HepG2 (cell line): ENCODE data around the gene SHF. TPM values are rescaled to one million over a fixed set of nuclear protein-coding genes. Genes with fewer than 3 reads are reported as not detected.

Source experiments
- ATAC-seq: fragments of 200-7000 bp; cut with Tn5 transposase; 3 replicates; pipeline ENCODE4 v1.9.1; 2020; ENCODE audit warnings: mild to moderate bottlenecking, moderate library complexity
- BruUV-seq: library from RNA; stranded (reverse); fragments of 400-500 nt; replicated peaks from 2 replicates; lab custom pipeline; 2021; lab: Mats Ljungman, UMichigan
- CTCF ChIA-PET: fragments of 300-600 bp; formaldehyde crosslinking; extraction: SDS; loops from one replicate; lab custom pipeline; 2021; ENCODE audit warnings: low total read pairs, inconsistent platforms, low intra/inter-chr PET ratio; lab: Yijun Ruan, JAX
- POLR2A ChIA-PET: fragments of 350-600 bp; sonication (Branson Sonifier 250); formaldehyde crosslinking; loops from one replicate; lab custom pipeline; 2020; ENCODE audit warnings: antibody characterized with exemption, inconsistent platforms; lab: Yijun Ruan, JAX
- DNase-seq: peaks from one replicate; pipeline ENCODE4 v3.0.0-alpha.2; 2015; ENCODE audit warnings: low spot score
- FAIRE-seq: peaks from 3 replicates; lab custom pipeline; 2011; peaks lifted over from hg19 to GRCh38; lab: Jason Lieb, UNC
- H2AFZ ChIP-seq: one replicate; pipeline ENCODE4 v1.6.1; 2011; ENCODE audit warnings: low read length, inconsistent platforms
- H3K27ac ChIP-seq: fragments of 300-600 bp; 3 replicates; pipeline ENCODE4 v1.8.0; 2011; ENCODE audit warnings: mixed run types, mild to moderate bottlenecking, mixed read lengths, low read length, inconsistent platforms; ENCODE audit not compliant: insufficient read depth; ENCODE audit errors: extremely low read length
- H3K27me3 ChIP-seq, 2 experiments: fragments of 200-600 bp in 1 of 2; 2 replicates in 1 of 2; 3 replicates in 1 of 2; pipeline versions ENCODE4 v1.6.0 to v1.8.0; 2011; ENCODE audit warnings: low read length in 2 of 2, mild to moderate bottlenecking in 2 of 2, moderate library complexity in 2 of 2, inconsistent platforms in 1 of 2; ENCODE audit not compliant: insufficient read depth in 2 of 2, control insufficient read depth in 1 of 2
- H3K36me3 ChIP-seq, 2 experiments: fragments of 200-600 bp in 1 of 2; replicated peaks in 1 of 2; 2 replicates in 1 of 2; 3 replicates in 1 of 2; pipeline versions ENCODE4 v1.5.1 to v1.8.0; 2011; ENCODE audit warnings: low read length in 2 of 2, inconsistent platforms in 1 of 2; ENCODE audit not compliant: insufficient read depth in 2 of 2, control insufficient read depth in 1 of 2
- H3K4me1 ChIP-seq: 2 replicates; pipeline ENCODE4 v1.5.1; 2012; ENCODE audit warnings: low read length, inconsistent platforms; ENCODE audit not compliant: insufficient read depth
- H3K4me2 ChIP-seq: 2 replicates; pipeline ENCODE4 v1.6.0; 2011; ENCODE audit warnings: low read depth, low read length, inconsistent platforms
- H3K4me3 ChIP-seq, 3 experiments: fragments of 200-600 bp in 1 of 3; sonication (generic), shearing (Covaris generic) in 1 of 3; replicated peaks in 1 of 3; 2 replicates each; pipeline ENCODE4 v1.5.1; 2011 to 2016; ENCODE audit warnings: low read length in 3 of 3, inconsistent platforms in 2 of 3, low read depth in 2 of 3, mild to moderate bottlenecking in 2 of 3, control low read depth in 1 of 3, mixed read lengths in 1 of 3; ENCODE audit not compliant: insufficient read depth in 1 of 3
- H3K79me2 ChIP-seq: one replicate; pipeline ENCODE4 v1.6.1; 2011; ENCODE audit warnings: low read length, inconsistent platforms; ENCODE audit not compliant: insufficient read depth
- H3K9ac ChIP-seq: 2 replicates; pipeline ENCODE4 v1.6.0; 2011; ENCODE audit warnings: mild to moderate bottlenecking, low read depth, low read length, inconsistent platforms; ENCODE audit not compliant: insufficient read depth
- H3K9me3 ChIP-seq: 2 replicates; pipeline ENCODE4 v1.5.1; 2012; ENCODE audit warnings: mild to moderate bottlenecking, low read length
- H4K20me1 ChIP-seq: 2 replicates; pipeline ENCODE4 v1.6.0; 2011; ENCODE audit warnings: inconsistent platforms, mild to moderate bottlenecking, low read length, moderate library complexity; ENCODE audit not compliant: insufficient read depth
- AGO1 ChIP-seq: fragments of 200-400 bp; formaldehyde crosslinking; IDR thresholded peaks from 2 replicates; pipeline ENCODE4 v1.6.1; 2017; ENCODE audit warnings: mild to moderate bottlenecking, low read depth, low read length, moderate library complexity; ENCODE audit not compliant: poor library complexity, severe bottlenecking
- AGO2 ChIP-seq: fragments of 200-400 bp; formaldehyde crosslinking; optimal IDR thresholded peaks from 2 replicates; pipeline ENCODE3; 2017; ENCODE audit warnings: mild to moderate bottlenecking, low read depth, low read length, moderate library complexity
- FOXJ3 ChIP-seq: sonication (generic); formaldehyde crosslinking; IDR thresholded peaks from 2 replicates; pipeline ENCODE4 v1.4.0; 2020; ENCODE audit warnings: missing genetic modification reagents, mild to moderate bottlenecking, borderline replicate concordance
- GATAD2A ChIP-seq: IDR thresholded peaks from 2 replicates; pipeline ENCODE4 v1.6.1; 2016
- HOXA5 ChIP-seq: sonication (generic); formaldehyde crosslinking; IDR thresholded peaks from 2 replicates; pipeline ENCODE4 v1.4.0; 2020; ENCODE audit warnings: missing genetic modification reagents
- JUN ChIP-seq: sonication (generic); formaldehyde crosslinking; IDR thresholded peaks from 2 replicates; pipeline ENCODE4 v1.4.0; 2020; ENCODE audit warnings: mild to moderate bottlenecking, missing genetic modification reagents
- MEIS1 ChIP-seq: sonication (generic); formaldehyde crosslinking; IDR thresholded peaks from 2 replicates; pipeline ENCODE4 v1.9.0; 2021; ENCODE audit warnings: mild to moderate bottlenecking, missing genetic modification reagents, moderate library complexity, borderline replicate concordance
- NFE2L2 ChIP-seq: fragments of 150-350 bp; IDR thresholded peaks from 2 replicates; pipeline ENCODE4 v1.6.1; 2014; ENCODE audit warnings: low read length
- POGZ ChIP-seq: sonication (generic); formaldehyde crosslinking; IDR thresholded peaks from 2 replicates; pipeline ENCODE4 v1.4.0; 2020; ENCODE audit warnings: mild to moderate bottlenecking, missing genetic modification reagents
- RBM22 ChIP-seq: fragments of 200-400 bp; formaldehyde crosslinking; optimal IDR thresholded peaks from 2 replicates; pipeline ENCODE3; 2017; ENCODE audit warnings: mild to moderate bottlenecking, low read length, moderate library complexity
- SMARCE1 ChIP-seq: fragments of 450-650 bp; IDR thresholded peaks from 2 replicates; pipeline ENCODE4 v1.6.1; 2017; ENCODE audit warnings: borderline replicate concordance
- SRSF9 ChIP-seq: fragments of 200-400 bp; formaldehyde crosslinking; IDR thresholded peaks from 2 replicates; pipeline ENCODE4 v1.6.1; 2018; ENCODE audit warnings: borderline replicate concordance, mild to moderate bottlenecking, low read depth, low read length; ENCODE audit not compliant: insufficient read depth, poor library complexity, severe bottlenecking
- XBP1 ChIP-seq: sonication (generic); formaldehyde crosslinking; IDR thresholded peaks from 2 replicates; pipeline ENCODE4 v1.5.0; 2020; ENCODE audit warnings: missing genetic modification reagents
- ZMYM2 ChIP-seq: sonication (generic); formaldehyde crosslinking; IDR thresholded peaks from 2 replicates; pipeline ENCODE4 v1.8.0; 2022; ENCODE audit warnings: mild to moderate bottlenecking, missing genetic modification reagents
- ZNF343 ChIP-seq: sonication (generic); formaldehyde crosslinking; IDR thresholded peaks from 2 replicates; pipeline ENCODE4 v1.4.0; 2020; ENCODE audit warnings: mild to moderate bottlenecking, missing genetic modification reagents
- ZNF432 ChIP-seq: sonication (generic); formaldehyde crosslinking; IDR thresholded peaks from 2 replicates; pipeline ENCODE4 v1.5.0; 2020; ENCODE audit warnings: missing genetic modification reagents, mild to moderate bottlenecking, borderline replicate concordance
- WGBS: methylation state at CpG from one replicate; pipeline ENCODE4 v1.1.6; 2017; ENCODE audit warnings: low lambda C conversion rate; 5-methylcytosine and 5-hydroxymethylcytosine counted together
- in situ Hi-C: cut with HindIII; loops from 2 replicates; pipeline ENCODE4 v1.10.0; 2017; ENCODE audit warnings: low pct_unique_long_range_greater_than_20kb; ENCODE audit not compliant: extremely low pct_ligation_motif_present
- intact Hi-C: fragments of 100-400 bp; cut with micrococcal nuclease; formaldehyde crosslinking; loops from one replicate; pipeline ENCODE4 v1.10.0; 2022; ENCODE audit not compliant: unreplicated experiment
- polyA plus RNA-seq, 8 experiments: library from polyadenylated mRNA; depleted of rRNA in 3 of 8; stranded (reverse) in 7 of 8; unstranded in 1 of 8; fragments of >200 nt; fragmentation: Illumina TruSeq in 4 of 8; extraction: Trizol in 4 of 8; gene quantifications; 2 replicates each; pipeline versions ENCODE4 v1.2.1 to v1.2.3, GENCODE V29; 2011 to 2016; ENCODE audit warnings: low read depth in 4 of 8, missing spikeins in 1 of 8, mixed read lengths in 1 of 8; ENCODE audit not compliant: insufficient read depth in 1 of 8
- total RNA-seq, 5 experiments: library from RNA; depleted of rRNA; stranded (reverse); fragments of >200 nt; fragmentation: Illumina TruSeq; extraction: Trizol; gene quantifications; 2 replicates each; pipeline ENCODE4 v1.2.3, GENCODE V29; 2016; ENCODE audit warnings: low read depth in 1 of 5
- TF ChIP-seq, protein P1 (sequence below): sonication (generic); formaldehyde crosslinking; IDR thresholded peaks from 2 replicates; pipeline ENCODE4 v1.8.1; 2023; ENCODE audit warnings: mild to moderate bottlenecking, missing genetic modification reagents, borderline replicate concordance
- TF ChIP-seq, protein P2 (sequence below): sonication (generic); formaldehyde crosslinking; IDR thresholded peaks from 2 replicates; pipeline ENCODE4 v1.4.0; 2020; ENCODE audit warnings: missing genetic modification reagents

Gene SHF
- total and polyA plus RNA-seq, 2 of the 13 experiments (the other 11 are each of a cell fraction or from before 2014, with no cell fraction given) = 20.9 to 25.5 TPM

DNA sequence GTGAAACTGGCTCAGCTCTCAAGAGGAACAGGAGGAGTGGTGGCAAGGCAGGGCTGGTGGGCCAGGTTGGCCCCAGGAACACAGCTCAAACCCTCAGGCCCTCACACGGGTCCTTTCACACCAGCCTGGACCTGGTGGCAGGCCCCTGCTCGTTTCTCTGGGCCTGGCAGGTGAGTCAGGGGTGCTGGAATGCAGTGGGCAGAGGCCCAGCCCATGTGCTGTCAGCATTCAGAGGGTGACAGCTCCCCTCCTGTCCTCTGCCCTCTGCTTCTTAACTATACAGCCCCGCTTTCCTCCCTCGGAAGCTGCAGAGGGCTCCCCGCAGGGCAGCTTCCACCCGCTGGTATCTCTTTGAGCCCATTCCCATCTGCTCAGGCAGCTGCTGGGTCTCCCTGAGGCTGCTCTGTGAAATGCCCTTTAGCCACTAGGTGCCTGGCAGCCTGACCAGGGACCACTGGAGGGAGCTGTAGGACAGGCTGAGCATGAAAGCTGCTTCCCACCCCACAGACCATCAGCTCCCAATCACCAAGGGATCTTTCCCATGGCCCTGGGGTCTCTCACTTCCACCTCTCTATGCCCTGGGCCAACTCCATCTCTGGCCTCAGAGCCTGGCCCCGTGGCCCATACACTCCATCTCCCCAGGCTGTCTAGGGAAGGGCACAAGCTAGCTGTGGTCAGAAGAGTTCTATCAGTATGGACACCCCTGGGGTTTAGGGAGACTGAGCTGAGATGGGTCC lies 24.8 kb downstream of the SHF start (continued):
- TF ChIP-seq ZNF432 (CRISPR knock-in tag) = no peak
- no peak for TF ChIP-seq ZMYM2 (CRISPR knock-in tag)
- no peak for TF ChIP-seq SRSF9
- TF ChIP-seq, protein P1, sequence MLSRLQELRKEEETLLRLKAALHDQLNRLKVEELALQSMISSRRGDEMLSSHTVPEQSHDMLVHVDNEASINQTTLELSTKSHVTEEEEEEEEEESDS (CRISPR knock-in tag) = no peak
- no peak for TF ChIP-seq NFE2L2
- no peak for TF ChIP-seq MEIS1 (CRISPR knock-in tag)
- peak; percentile 24; the same call in 1 of the 2 replicates for TF ChIP-seq GATAD2A

DNA sequence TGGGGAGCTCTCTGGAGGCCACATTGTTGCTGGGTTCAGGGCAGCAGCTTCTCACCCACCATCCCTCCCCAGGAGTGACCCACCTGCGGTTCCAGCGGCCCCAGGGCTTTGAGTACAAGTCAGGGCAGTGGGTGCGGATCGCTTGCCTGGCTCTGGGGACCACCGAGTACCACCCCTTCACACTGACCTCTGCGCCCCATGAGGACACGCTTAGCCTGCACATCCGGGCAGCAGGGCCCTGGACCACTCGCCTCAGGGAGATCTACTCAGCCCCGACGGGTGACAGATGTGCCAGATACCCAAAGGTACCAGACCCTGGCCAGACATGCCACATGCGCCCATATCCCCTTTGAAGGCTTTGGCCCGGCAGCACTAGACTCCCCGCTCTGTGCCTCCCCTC lies 26.1 kb downstream of the SHF start:
- Histone ChIP-seq H3K4me3 (no peak overlapping the region), H3K4me1 (peaks cover 41% of the 10 kb centered on the region), H3K9me3 (no peaks in the 10 kb centered on the region), H3K4me2 (no peak overlapping the region), H4K20me1 (no peaks in the 10 kb centered on the region), H3K79me2 (no peaks in the 10 kb centered on the region), H3K36me3 (no peaks in the 10 kb centered on the region)
- DNase-seq (no peak), FAIRE-seq (no peak)
- intact Hi-C loops = loop anchor here (2.0 to 5.0 kb wide), 3 partner anchors 39 to 296 kb away; a partner anchor contains a TSS
- POLR2A ChIA-PET = no interaction called here
- in situ Hi-C loops = loop anchor here (5.0 kb wide), 2 partner anchors 101 to 241 kb away; a partner anchor contains a TSS
- TF ChIP-seq ZNF343 (CRISPR knock-in tag) = no peak
- TF ChIP-seq, protein P2, sequence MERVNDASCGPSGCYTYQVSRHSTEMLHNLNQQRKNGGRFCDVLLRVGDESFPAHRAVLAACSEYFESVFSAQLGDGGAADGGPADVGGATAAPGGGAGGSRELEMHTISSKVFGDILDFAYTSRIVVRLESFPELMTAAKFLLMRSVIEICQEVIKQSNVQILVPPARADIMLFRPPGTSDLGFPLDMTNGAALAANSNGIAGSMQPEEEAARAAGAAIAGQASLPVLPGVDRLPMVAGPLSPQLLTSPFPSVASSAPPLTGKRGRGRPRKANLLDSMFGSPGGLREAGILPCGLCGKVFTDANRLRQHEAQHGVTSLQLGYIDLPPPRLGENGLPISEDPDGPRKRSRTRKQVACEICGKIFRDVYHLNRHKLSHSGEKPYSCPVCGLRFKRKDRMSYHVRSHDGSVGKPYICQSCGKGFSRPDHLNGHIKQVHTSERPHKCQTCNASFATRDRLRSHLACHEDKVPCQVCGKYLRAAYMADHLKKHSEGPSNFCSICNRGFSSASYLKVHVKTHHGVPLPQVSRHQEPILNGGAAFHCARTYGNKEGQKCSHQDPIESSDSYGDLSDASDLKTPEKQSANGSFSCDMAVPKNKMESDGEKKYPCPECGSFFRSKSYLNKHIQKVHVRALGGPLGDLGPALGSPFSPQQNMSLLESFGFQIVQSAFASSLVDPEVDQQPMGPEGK (CRISPR knock-in tag) = no peak
- no peak for TF ChIP-seq SMARCE1
- TF ChIP-seq POGZ (CRISPR knock-in tag) = no peak
- TF ChIP-seq HOXA5 (CRISPR knock-in tag) = no peak
- no peak for TF ChIP-seq FOXJ3 (CRISPR knock-in tag)
- no peak for TF ChIP-seq JUN (CRISPR knock-in tag)
- no peak for TF ChIP-seq XBP1 (CRISPR knock-in tag)
- peak; percentile 51 for TF ChIP-seq AGO1
- no peak for TF ChIP-seq RBM22
- peak; percentile 60 for TF ChIP-seq AGO2
- TF ChIP-seq, all 625 proteins: peak for 2
- H3K27ac ChIP-seq = no peak overlapping the region
- 68% methylated on average over 6 of the region's 14 CpGs for WGBS
- no peak for ATAC-seq
- H2AFZ ChIP-seq = no peak overlapping the region
- H3K27me3 ChIP-seq = no peaks in the 10 kb centered on the region
- no TSS peak for BruUV-seq
- CTCF ChIA-PET = no interaction called here
- no peak overlapping the region for H3K9ac ChIP-seq
